Ishikawa (cell line): Measurements from ENCODE around the gene URB1.

Experiments used
- EP300 ChIP-seq: IDR thresholded peaks from 2 replicates; pipeline ENCODE4 v1.6.1; 2012; ENCODE audit warnings: borderline replicate concordance
- YY1 ChIP-seq: IDR thresholded peaks from 2 replicates; pipeline ENCODE4 v1.6.1; 2012; ENCODE audit warnings: low read depth
- ZBTB7A ChIP-seq: IDR thresholded peaks from 2 replicates; pipeline ENCODE4 v1.6.1; 2012; ENCODE audit warnings: low read depth

DNA sequence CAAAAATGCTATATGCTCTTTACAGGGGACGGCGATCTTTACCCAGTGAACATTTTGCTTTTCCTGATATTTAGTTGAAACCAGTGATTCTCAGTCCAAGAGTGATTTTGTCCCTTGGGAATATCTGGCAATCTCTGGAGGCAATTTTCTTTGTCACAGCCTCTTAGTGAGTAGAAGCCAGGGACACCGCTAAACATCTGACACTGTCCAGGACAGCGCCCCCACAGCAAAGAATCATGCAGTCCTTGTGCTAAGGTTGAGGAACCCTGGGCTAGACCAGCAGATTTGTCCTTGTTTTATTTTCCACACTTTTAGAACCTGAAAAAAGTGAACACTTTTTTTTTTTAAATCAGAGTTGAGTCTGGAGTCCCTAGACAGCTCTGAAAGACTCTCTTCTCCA lies 32.8 kb upstream of the URB1 start:
- TF ChIP-seq YY1 (no peak), EP300 (no peak), ZBTB7A (no peak)
